ENCODE data around the gene HOXA2.

DNA sequence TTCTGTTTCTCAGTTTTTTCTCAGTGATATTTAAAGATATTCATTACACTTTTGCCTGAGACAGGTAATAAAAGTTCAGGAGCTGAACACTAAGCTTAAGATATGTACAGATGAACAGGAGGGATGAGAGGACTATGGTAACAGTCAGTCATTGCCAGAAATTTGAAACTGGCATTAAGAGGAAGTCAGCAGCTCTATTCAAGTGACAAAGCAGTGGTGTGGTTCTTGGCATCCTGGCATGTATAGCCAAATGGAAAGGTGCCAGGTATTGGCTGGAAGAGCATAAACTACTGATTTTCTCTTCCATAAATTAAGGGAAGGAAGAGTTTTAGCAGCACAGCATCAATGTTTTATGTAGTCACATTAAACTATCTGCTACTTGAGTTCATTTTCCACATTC lies 29.4 kb downstream of the HOXA2 start:
- TF ChIP-seq CTCF (IDR thresholded peaks at IDR 0.05; ENCODE audit: low read depth, low read length), result no peak
- no peak for TF ChIP-seq MAX (IDR thresholded peaks at IDR 0.05; ENCODE audit: low read depth, low read length)
- no peak for TF ChIP-seq POLR2A (IDR thresholded peaks at IDR 0.05; ENCODE audit: extremely low read depth, insufficient read length)
- TF ChIP-seq MYC (IDR thresholded peaks at IDR 0.05; ENCODE audit: low read depth, low read length), result no peak
